Gastroesophageal sphincter (tissue), 3 donors: ENCODE measurements around the gene CCT3.

Source experiments
- EP300 ChIP-seq: sonication (generic); formaldehyde crosslinking; IDR thresholded peaks from one replicate; pipeline ENCODE4 v1.6.1; 2017; ENCODE audit warnings: antibody characterized with exemption, mild to moderate bottlenecking
- POLR2A ChIP-seq, 2 donors: fragments of 450-650 bp; IDR thresholded peaks; one replicate each; pipeline ENCODE4 v1.6.1; 2017; ENCODE audit warnings: antibody characterized with exemption in 2 of 2, mild to moderate bottlenecking in 2 of 2, moderate library complexity in 1 of 2
- POLR2AphosphoS5 ChIP-seq: sonication (generic); formaldehyde crosslinking; IDR thresholded peaks from one replicate; pipeline ENCODE4 v1.6.1; 2017; ENCODE audit warnings: antibody characterized with exemption
- TF ChIP-seq, protein P1 (sequence below), 4 experiments: fragments of 200-600 bp in 2 of 4; fragments of 450-650 bp in 2 of 4; sonication (generic) in 1 of 4; IDR thresholded peaks; one replicate each; pipeline ENCODE4 v1.5.1; 2017 to 2019; ENCODE audit warnings: antibody characterized with exemption in 4 of 4, mild to moderate bottlenecking in 2 of 4, moderate library complexity in 2 of 4

DNA sequence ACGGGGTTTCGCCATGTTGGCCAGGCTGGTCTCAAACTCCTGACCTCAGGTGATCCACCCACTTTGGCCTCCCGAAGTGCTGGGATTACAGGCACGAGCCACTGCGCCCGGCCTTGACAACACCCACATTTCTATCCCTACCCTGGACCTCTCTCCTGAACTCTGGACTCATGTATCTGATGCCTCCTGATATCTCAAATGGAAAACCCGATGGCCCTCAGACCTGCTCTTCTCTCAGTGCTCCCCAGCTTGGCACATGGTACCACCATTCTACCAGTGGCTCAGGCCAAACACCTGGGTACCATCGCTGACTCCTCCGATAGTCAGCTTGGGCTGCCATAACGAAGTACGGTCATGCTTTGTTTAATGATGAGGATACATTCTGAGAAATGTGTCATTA lies 22.4 kb upstream of the CCT3 start:
- TF ChIP-seq POLR2AphosphoS5 (no peak), POLR2A (IDR thresholded peaks at IDR 0.05) (no peak), EP300 (no peak)
- TF ChIP-seq, protein P1, sequence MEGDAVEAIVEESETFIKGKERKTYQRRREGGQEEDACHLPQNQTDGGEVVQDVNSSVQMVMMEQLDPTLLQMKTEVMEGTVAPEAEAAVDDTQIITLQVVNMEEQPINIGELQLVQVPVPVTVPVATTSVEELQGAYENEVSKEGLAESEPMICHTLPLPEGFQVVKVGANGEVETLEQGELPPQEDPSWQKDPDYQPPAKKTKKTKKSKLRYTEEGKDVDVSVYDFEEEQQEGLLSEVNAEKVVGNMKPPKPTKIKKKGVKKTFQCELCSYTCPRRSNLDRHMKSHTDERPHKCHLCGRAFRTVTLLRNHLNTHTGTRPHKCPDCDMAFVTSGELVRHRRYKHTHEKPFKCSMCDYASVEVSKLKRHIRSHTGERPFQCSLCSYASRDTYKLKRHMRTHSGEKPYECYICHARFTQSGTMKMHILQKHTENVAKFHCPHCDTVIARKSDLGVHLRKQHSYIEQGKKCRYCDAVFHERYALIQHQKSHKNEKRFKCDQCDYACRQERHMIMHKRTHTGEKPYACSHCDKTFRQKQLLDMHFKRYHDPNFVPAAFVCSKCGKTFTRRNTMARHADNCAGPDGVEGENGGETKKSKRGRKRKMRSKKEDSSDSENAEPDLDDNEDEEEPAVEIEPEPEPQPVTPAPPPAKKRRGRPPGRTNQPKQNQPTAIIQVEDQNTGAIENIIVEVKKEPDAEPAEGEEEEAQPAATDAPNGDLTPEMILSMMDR (IDR thresholded peaks at IDR 0.05): no peak
